Stimulated activated CD4-positive, alpha-beta T cell treated with anti-CD3 and anti-CD28 coated beads, Interleukin-4, amount 100 ng/mL, for 1 hour (primary cell): Measurements from ENCODE around the gene PHF23.
A peak's percentile ranks its signal among the peaks of the same experiment; 100 is the strongest.

Experiments used
- DNase-seq: peaks from one replicate; pipeline ENCODE4 v3.0.0-alpha.2; 2020

PHF23 gene

DNA sequence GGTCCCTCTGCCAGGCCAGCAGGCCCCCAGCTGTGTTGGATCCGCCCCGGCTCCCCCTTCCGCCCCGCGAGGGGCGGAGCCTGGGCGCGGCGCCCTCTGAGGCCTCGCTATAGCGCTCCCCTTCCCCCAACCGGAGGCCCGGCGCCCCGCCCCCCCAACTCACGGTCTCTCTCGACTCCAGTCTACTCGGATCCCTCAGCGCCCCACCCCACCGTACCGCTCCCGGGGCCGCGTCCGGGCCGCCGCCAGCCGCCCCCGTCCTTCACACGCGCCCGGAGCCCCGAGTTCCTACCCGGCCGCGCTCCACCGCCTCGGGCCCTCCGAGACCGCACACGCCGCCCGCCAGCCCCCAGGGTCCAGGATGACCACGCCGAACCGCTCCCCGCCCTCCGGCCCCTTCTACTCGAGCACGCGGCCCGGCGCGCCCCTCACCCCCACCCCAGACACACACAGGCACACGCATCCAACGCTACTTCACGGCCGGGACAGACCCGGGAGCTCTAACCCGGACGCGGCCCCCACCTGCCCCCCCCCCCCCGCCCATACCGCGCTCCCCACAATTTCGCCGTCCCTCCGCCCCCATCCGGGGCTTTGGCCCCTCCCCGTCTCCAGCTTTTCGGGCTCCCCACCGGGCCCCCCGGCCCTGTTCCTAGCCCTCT is 1.4 kb downstream of the PHF23 start:
- peak; percentile 88 for DNase-seq

DNA sequence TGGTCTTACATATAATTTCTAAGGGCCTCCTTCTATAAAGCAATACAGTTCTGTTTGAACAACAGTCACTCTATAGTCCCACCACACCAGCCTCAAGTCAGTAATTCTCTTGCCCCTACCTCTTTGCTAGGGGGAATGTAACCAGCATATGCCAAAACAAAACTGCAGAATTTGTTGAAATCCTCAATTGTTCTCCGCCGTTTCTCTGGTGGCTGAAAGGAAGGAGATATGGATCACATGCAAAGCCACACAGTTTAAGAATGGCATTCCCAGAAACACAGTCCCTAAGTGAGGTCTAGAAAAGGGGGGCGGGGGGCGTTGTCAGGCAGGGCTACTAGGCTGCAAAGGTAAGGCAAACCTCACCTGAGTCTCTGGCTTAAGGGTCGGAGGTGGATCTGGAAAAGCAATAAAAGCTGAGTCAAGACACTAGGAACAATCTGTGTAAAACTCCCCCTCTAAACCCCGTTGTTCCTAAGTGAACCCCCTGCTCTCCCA is 1.9 kb downstream of the PHF23 start:
- no peak for DNase-seq

DNA sequence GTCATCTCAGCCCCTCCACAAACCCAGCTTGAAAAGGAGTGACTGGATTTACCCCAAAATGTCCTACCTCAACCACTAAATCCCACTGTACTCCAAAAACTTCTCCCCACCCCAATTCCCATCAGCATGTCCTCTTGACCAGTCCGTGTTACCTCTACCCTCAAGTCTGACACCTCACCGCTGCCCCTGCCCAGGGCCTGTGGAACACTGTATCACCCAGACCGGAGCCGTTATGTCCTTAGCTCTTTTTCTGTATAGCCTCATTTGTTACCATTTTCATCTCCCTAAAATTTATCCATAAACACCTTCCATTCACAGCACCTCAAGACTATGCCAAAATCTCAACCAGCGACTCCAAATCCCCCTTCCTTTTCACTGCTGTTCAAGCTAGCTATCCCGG is 2.4 kb downstream of the PHF23 start:
- DNase-seq: no peak

DNA sequence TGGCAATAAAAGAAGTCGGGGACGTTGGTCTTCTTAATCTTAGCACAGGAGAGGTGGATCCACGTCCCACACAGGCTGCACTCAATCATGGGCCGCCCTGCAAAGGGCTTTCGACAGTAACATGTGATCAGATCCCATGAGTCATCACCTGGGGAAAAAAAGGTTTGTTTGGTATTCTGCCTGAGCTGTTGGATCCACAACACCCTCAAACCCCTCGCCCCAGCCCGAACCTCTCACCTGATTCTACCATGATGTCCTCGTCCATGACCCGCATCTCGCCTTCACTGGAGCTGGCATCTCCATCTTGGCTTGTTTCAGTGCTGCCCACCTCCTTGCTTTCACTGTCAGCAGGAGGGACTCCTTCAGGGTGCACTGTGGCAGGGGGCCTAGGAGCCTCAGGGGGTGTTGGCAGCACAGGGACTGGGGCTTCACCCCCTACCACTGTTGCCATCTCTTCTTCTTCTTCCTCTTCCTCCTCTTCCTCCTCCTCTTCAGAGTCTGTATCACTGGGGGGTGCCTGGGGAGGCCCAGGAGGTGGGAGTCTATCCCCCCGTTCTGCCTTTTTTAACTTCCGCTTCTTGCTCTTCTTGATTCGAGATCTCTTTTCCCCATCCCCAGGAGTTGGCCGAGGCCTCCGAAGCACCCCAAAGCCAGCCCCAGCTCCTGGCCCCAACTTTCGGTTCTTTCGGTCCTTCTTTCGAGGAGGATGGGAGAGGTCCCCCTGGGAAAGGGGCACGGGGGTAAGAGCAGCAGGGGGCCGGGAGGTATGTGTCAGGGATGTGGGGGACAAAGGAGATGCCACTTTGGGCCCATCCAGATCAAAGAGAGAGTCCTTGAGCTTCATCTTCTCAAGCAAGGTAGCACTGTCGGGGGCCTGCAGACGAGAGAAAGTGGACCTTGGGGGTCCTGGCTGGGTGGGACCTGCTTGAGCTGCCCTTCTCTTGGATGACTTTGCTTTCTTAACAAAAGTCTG is 3.3 kb downstream of the PHF23 start:
- DNase-seq: no peak

DNA sequence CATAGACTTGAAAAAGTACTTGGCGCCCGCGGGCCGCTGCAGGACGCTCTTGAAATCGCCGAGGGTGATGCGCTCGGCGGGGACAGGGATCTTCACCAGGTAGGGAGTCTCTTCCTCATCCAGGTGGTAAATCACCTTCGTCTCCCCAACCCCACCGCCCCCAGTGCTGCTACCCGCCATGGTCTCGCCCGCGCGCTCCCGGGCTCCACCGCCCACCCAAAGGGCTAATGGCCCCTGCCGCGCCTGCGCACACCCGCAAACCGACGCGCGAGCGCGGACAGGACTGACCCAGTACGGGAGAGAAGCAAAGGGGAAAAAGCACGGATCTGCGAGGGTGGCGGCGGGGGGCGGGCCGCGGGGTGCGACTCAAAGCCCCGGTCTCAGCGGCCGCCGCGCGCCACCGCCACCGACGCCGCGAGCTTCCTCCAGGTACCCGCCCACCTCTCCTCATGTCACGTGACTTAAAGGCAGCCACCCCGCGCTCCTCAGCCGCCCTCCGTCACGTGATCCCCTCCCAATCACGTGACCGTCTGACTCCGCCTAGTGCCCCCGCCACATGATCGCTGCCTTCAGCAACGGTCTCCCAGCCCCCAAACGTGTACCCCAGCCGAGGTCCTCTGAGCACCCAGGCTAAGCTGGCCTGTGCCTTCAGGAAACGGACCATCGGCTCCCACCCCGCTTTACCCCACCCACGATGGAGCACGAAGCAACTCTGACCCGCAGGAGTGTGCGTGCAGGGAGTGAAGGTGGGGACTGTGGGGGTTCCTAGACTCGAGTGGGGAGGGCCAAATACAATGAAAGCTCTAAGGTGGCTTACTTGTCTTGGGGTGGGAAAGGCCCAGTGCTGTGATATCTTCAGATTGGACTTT is 4.9 kb downstream of the PHF23 start, which contains the start of gene DVL2:
Gene DVL2, minus strand, starts transcription at position 435 of the 869 bp plus-strand sequence. Its CDS starts 255 bp downstream, at position 180.
- DNase-seq: peak; percentile 92

DNA sequence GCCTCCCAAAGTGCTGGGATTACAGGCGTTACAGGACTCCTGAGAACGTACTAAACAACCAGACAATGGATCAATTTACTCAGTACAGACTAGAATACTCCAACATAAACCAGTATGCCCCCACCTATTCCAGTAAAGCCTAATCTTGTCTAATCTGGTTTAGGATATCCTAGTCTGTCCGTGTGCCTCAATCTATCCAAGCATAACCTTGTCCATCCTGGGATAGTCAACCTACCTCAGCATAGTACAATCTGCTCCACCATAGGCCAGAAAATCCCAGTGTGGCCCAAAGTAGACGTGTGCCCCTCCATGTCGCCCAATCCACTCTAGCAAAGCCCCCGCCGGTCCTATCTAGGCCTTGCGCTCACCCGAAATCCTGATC is 5.6 kb downstream of the PHF23 start:
- DNase-seq: no peak

DNA sequence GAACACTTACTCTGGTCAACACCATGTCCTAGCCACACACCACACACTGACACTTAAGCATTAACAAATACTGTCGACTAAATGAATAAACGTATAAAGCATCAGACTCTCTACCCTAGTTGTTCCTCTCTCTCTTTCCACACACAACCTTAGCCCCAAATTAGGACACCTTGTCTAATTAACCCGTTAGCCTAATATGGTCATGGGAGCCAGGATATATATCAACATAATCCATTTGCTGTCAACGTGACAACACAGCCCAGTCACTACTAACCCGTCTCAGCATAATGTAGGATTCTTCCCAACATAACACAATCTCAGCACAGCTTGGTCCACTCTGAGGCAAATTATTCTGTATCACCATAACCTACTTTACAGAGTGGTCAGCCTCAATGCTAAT is 7.1 kb downstream of the PHF23 start:
- DNase-seq: no peak

DNA sequence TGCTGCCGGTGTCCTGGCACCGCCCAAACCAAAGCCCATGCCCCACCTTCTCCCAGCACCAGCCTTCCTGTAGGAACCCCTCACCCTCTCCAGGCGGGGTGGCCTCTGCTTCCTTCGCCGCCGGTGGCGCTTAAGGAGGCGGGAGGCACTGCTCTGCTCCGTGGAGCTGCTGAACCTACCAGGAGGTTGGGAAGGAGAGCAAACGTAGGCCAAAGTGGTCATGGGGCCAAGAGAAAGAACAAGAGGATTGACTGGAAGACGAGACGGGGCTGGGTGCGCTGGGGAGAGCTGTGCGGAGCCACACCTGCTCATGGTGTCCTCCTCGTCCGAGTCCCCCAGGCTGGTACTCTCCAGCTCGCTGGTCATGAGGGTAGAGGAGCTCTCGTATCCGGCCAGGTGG is 9.8 kb downstream of the PHF23 start:
- no peak for DNase-seq

DNA sequence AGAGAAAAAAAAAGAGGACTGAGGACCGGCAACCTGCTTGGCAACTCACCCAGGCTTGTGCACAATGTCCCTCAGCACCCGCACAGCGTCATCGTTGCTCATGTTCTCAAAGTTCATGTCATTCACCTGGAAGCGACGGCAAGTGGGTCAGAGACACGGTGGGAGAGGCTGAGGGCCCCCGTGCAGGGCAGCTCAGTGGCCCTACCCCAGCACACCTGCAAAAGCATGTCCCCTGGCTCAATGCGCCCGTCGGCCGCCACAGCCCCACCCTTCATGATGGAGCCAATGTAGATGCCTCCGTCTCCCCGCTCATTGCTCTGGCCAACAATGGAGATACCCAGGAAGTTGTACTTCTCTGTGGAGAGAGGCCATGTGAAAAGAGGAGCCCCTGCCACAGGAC is 10.3 kb downstream of the PHF23 start:
- DNase-seq: no peak

DNA sequence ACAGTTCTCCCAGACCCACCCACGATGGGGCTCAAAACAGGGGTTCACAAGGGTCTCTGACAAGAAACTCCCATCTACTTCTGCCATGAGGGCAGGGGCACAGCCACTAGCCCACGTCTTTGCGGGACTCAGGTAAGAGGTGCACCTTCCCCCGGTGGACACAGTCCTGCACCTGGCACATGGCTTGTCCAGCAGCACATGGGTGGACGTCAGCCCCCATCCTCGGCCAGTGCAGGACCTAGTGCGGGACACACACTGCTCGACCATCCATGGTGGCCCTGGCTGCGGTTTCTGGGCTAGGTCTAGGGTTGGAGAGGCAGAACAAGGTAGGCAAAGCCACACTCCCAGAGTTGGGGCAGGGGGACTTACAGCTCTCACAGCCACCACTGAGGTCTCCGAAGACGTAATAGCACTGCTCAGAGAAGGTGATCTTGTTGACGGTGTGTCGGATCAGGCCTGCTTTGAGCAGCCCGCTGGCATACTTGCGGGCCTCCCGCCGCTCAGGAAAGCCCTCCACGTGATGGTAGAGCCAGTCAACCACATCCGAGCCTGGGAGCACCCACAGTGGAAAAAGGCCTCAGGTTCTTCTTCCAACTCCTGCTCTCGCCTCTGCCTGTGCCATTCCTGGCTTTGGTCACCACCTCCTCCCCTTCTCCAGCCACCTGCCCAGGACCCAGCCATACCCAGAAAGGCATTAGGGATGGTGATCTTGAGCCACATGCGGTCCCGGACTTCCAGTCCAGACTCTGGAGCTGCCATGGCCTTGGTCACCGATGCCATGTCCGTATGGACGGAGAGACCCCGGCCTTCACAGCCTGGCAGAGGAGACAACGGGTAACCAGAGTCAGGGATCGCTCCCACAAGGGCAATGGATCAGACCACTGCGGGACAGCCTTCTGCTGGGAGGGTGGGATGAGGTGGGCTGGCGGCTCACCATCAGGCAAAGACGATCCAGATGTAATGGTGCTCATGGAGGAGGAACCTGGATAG is 12.2 kb downstream of the PHF23 start:
- no peak for DNase-seq

DNA sequence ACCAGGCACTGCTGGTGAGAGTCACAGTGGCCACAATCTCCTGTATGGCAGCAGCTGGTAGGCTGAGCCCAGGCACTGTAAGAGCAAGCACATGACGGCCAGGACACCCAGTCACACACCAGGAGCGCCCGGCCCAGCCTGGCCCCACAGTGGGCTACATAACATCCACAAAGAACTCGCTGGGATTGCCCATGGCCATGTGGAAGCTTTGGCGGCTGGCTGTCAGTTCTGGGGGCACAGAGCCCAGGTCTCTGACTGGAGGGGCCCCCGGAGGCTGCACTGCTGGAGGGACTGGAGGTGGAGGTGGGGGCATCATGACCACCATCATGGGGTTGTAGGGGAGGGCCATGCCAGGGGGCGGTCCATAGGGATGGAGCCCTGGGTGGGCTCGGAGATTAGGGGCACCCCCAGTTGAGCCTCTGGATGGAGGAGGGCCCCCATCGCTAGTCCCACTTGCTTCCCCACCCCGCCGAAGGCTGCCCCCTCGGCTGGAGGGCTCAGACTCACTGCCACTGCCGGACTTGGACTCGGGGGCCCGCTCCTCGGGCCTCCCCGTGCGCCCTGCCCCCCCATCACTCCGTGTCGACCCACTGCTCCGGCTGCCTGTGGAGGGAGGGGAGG is 13.4 kb downstream of the PHF23 start:
- no peak for DNase-seq

DNA sequence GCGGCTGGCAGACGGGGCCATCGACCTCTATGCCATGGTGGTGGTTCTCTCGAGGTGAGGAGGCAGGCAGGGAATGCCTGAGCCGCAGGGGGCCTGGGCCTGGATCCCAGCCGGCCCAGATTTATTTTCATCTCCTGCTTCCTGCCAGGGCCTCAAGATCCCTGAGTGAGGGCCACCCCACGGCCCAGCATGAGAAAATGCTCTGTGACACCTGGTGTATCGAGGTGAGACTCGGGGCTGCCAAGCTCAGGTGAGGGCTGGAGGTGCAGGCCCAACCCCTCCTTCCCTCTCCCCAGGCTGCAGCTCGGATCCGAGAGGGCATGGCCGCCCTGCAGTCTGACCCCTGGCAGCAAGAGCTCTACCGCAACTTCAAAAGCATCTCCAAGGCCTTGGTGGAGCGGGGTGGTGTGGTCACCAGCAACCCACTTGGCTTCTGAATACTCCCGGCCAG is 14.6 kb downstream of the PHF23 start:
- no peak for DNase-seq

DNA sequence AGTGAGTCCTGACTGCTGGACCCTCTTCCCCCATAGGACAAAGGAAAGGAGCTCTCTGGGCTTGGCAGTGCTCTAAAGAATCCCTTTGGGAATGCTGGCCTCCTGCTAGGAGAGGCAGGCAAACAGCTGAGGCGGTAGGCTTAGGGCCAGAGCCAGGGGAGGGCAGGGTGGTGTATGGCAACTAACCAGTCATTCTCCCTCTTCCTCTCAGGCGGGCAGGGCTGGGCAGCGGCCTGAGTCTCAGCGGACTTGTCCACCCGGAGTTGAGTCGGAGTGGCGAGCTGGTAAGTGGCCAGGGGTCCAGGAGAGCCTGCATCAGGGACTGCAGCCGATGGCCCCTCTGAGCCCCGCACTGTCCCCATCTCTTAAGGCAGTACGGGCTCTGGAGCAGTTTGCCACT is 15.1 kb downstream of the PHF23 start:
- no peak for DNase-seq

DNA sequence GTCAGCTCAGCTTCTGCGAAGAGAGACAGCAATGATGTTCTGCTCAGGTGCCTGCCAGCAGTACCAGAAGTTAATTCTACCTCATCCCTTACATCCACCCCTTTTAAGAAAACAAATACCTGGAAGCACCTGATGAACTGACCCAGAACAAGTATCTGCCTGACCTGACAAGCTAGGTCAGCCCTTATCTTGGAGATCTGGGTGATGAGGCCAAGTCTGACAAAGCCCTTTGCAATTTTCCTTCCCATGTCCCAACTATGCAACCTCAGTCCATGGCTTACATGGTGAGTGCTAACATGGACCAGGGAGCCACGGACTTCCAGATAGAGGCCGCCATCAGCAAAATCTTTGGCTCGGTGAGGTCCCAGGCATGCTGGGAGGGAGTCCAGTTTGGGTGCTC is 15.9 kb downstream of the PHF23 start:
- DNase-seq: no peak

DNA sequence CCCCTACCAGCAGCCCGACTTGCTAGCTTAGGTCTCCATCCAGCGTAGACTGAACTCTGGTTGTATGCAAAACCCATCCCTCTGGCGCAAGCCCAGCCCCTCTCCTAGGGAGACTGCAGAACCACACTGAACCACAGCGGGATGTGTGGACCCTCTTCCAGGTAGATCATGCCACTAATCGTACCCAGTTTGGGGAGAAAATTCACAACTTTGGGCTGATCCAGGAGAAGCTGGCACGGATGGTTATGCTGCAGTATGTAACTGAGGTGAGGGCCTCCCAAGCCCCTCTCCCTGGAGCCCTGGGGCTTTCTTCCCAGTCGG is 16.3 kb downstream of the PHF23 start:
- no peak for DNase-seq

DNA sequence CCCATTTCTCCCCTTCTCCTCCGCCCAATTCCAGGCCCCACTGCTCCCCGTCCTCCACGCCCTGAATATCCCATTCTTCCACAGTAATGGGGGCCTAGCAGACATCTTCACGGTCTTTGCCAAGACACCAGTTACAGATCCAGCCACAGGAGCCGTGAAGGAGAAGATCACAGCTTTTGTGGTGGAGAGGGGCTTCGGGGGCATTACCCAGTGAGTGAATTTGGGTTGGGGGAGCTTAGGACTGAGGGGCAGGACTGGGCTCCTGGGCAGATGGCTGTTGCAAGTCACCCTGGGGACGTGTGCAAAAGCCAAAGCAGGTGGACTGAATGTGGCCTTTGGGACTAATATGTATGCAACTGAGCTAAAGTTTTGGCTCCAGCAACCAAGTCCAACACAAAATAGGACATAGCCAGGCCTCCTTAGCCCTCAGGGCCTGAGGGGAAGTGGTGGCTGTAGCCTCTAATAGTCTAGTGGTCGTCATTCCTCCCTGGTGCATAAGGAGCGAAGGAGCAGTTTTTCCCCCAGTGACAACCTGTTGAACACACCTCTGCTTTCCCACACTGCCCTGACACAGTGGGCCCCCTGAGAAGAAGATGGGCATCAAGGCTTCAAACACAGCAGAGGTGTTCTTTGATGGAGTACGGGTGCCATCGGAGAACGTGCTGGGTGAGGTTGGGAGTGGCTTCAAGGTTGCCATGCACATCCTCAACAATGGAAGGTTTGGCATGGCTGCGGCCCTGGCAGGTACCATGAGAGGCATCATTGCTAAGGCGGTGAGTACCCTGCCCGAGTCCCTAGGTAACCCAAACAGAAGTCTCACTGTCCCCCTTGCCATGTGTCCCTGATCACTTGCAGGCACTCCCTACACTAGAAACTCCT is 16.9 kb downstream of the PHF23 start:
- DNase-seq: no peak

DNA sequence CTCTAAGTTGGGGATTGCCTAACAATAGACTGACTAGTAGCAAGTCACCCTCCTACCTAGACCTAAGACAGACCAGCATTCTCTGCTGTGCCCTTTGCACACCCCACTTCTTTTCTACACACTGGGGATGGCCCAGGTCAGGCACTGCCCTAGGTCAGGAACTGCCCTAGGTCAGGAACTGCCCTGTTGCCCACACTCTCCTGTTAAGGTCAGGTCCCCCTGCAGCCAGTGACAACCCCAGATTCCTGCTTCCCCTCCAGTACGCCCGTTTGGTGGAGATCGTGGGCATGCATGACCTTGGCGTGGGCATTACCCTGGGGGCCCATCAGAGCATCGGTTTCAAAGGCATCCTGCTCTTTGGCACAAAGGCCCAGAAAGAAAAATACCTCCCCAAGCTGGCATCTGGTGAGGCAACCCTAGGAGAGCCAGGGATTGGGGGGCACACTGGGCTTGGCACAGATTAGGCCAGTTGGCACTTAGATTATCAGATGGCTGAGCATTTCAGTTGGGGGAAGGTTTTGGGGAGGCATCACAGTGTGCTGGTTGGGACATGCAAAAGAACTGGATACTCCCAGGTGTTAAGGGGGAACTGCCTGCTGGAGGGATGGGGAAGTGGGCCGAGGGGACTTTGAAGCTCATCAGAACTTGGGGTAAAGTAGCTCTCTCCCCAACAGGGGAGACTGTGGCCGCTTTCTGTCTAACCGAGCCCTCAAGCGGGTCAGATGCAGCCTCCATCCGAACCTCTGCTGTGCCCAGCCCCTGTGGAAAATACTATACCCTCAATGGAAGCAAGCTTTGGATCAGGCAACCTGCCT is 17.8 kb downstream of the PHF23 start:
- DNase-seq: no peak

DNA sequence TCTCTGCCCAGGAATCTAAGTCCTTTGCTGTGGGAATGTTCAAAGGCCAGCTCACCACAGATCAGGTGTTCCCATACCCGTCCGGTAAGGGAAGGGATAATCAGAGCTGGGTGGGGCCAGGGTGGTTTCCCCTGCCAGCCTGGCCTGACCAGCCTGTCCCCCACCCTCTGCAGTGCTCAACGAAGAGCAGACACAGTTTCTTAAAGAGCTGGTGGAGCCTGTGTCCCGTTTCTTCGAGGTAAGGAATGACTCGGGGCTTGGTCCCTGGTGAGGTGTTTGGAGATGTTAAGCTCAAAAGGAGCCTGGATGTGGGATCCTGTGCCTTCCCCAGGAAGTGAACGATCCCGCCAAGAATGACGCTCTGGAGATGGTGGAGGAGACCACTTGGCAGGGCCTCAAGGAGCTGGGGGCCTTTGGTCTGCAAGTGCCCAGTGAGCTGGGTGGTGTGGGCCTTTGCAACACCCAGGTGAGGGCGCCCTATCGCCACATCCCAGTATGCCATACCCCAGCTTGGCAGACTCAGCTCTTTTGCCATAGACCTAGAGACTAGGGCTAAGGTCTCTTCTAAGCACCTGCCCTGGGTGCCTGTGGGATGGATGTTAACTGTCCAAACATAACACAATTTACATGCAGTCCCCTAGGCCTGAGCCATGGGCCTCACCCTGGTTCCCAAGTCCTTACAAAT is 18.5 kb downstream of the PHF23 start:
- DNase-seq: peak; percentile 55
